ENCODE measurements around the gene SH3BP2. TPM values are rescaled to one million over a fixed set of nuclear protein-coding genes. Genes with fewer than 3 reads are reported as not detected.

Gene SH3BP2
- total RNA-seq, 2 experiments from 2014 or later = 10.9 to 31.6 TPM

GRCh38 chr4:2858451-2859217, 65.7 kb downstream of the SH3BP2 start:
- no peaks in the 10 kb centered on the region; the same call in 1 of the 2 replicates for H3K9me3 ChIP-seq (ENCODE audit: low read length)
- no TSS peak for BruUV-seq (replicated peaks)
- no peak overlapping the region for H3K4me2 ChIP-seq (ENCODE audit: low read length)
- H3K79me2 ChIP-seq (ENCODE audit: insufficient read depth, low read depth, low read length) = no peaks in the 10 kb centered on the region; the same call in 1 of the 2 replicates
- peaks cover 30% of the 10 kb centered on the region for H3K4me1 ChIP-seq (ENCODE audit: insufficient read depth, low read length, poor library complexity, severe bottlenecking)
- H2AFZ ChIP-seq (ENCODE audit: low read length) = no peak overlapping the region
- DNase-seq (ENCODE audit: low spot score) = no peak
- POLR2A ChIA-PET = interaction anchor here (0.5 kb wide), 2 partner anchors 16 to 94 kb away, joined by 3 to 4 read pairs; no protein-coding TSS in a partner anchor
- intact Hi-C loops (cut with micrococcal nuclease; ENCODE audit: unreplicated experiment) = no loop called here
- H3K9me2 ChIP-seq (ENCODE audit: insufficient read depth, low read length) = no peaks in the 10 kb centered on the region
- no peak overlapping the region for H3K27ac ChIP-seq (ENCODE audit: low read depth, low read length, poor library complexity, severe bottlenecking)
- TF ChIP-seq CTCF (conservative IDR thresholded peaks at IDR 0.05; ENCODE audit: low read length) = no peak
- H3K4me3 ChIP-seq (ENCODE audit: low read depth, low read length, poor library complexity, severe bottlenecking) = no peak overlapping the region
- CTCF ChIA-PET (ENCODE audit: unreplicated experiment) = no interaction called here
- H3K36me3 ChIP-seq (ENCODE audit: insufficient read depth, low read length) = peaks cover 15% of the 10 kb centered on the region
- H4K20me1 ChIP-seq (ENCODE audit: insufficient read depth, low read length) = peaks cover 29% of the 10 kb centered on the region

- peaks cover 6% of the 10 kb centered on the region for H3K36me3 ChIP-seq (ENCODE audit: insufficient read depth, low read length)
- H3K9me2 ChIP-seq (ENCODE audit: insufficient read depth, low read length) = no peaks in the 10 kb centered on the region
- DNase-seq (ENCODE audit: low spot score) = peak; percentile 69
- no peak overlapping the region for H3K27ac ChIP-seq (ENCODE audit: low read depth, low read length, poor library complexity, severe bottlenecking)
- H4K20me1 ChIP-seq (ENCODE audit: insufficient read depth, low read length) = peaks cover 29% of the 10 kb centered on the region
- no TSS peak for BruUV-seq (replicated peaks)
- POLR2A ChIA-PET = interaction anchor here (0.5 to 1.0 kb wide), 2 partner anchors 17 to 73 kb away, joined by 3 read pairs; no protein-coding TSS in a partner anchor
- no peak overlapping the region for H2AFZ ChIP-seq (ENCODE audit: low read length)
- H3K4me2 ChIP-seq (ENCODE audit: low read length) = peak overlapping the region; percentile 38
- peaks cover 30% of the 10 kb centered on the region for H3K4me1 ChIP-seq (ENCODE audit: insufficient read depth, low read length, poor library complexity, severe bottlenecking)
- intact Hi-C loops (cut with micrococcal nuclease; ENCODE audit: unreplicated experiment) = no loop called here
- no peaks in the 10 kb centered on the region; the same call in 1 of the 2 replicates for H3K9me3 ChIP-seq (ENCODE audit: low read length)
- no peak for TF ChIP-seq EZH2phosphoT487 (IDR thresholded peaks at IDR 0.05; ENCODE audit: borderline replicate concordance, low read depth, low read length)
- TF ChIP-seq CTCF (conservative IDR thresholded peaks at IDR 0.05; ENCODE audit: low read length) = no peak
- CTCF ChIA-PET (ENCODE audit: unreplicated experiment) = no interaction called here
- H3K79me2 ChIP-seq (ENCODE audit: insufficient read depth, low read depth, low read length) = no peaks in the 10 kb centered on the region; the same call in 1 of the 2 replicates
- H3K4me3 ChIP-seq (ENCODE audit: low read depth, low read length, poor library complexity, severe bottlenecking) = no peak overlapping the region
Observed at GRCh38 chr4:2859514-2859913, 66.6 kb downstream of the SH3BP2 start.

All from OCI-LY7 (cell line).